GM18498 (cell line): Measurements from ENCODE around the gene TMEM114.
"Not testable (repeated sequence)": the region's sequence is repeated elsewhere in the genome, so short reads cannot be mapped to it uniquely, and the experiment has no call there.

Experiments used
- ATAC-seq: cut with Tn5 transposase; IDR thresholded peaks from one replicate; pipeline ENCODE4 v1.9.1; 2021; ENCODE audit warnings: mild to moderate bottlenecking, moderate library complexity; ENCODE audit not compliant: unreplicated experiment

TMEM114 gene

DNA sequence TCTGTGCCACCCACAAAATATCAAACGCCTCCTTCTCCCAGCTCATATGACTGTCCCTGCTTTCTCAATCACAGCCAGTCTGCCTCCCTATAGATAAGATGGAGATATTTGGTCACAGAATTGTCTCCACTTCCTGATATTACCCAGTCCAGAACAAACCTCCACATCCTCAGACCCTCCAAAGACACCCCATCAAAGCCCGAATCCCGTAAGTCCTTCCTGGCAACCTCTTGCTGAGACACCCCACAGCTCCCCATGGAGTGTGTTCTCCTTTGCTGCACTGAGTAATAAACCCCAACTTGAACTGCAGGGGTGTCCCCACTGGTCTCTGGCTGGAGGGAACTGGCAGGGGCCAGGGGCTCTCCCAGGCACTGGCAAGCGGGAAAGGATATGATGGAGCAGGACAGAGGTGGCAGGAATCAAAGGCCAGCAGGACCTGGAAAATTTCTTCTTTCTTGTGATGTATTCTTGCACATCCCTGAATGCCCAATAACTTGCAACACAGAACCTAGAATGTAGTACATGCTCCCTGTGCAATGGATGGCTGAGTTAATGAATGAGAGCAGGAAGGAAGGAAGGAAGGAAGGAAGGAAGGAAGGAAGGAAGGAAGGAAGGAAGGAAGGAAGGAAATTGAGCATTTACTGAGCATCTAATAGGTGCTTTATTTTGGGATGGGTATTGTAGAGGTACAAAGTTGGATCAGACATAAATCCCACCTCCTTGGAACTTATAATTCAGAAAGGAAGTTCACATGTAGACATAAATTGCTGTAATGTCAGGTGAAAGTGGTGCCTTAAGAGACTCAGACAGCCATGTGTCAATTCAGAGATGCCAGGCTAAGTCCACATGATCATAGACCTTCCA, 13.9 kb downstream of the TMEM114 start:
- no peak for ATAC-seq

DNA sequence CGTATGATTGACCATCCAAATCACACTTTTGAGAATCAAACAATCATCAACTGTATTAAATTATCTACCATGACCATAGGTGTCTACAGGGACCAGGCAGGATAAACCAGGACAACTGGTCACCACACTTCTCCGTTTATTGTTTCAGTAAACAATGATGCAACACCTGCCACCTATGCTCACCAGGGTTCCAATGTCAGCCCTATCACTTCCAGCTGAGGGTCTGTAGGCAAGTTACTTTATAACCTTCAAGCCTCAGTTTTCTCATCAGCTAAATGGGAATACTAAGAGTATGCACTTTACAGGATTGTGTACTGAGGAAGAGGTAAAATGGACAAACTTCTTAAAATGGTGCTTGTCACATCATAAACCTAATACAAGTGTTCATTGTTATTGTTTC, 14.9 kb downstream of the TMEM114 start:
- no peak for ATAC-seq

DNA sequence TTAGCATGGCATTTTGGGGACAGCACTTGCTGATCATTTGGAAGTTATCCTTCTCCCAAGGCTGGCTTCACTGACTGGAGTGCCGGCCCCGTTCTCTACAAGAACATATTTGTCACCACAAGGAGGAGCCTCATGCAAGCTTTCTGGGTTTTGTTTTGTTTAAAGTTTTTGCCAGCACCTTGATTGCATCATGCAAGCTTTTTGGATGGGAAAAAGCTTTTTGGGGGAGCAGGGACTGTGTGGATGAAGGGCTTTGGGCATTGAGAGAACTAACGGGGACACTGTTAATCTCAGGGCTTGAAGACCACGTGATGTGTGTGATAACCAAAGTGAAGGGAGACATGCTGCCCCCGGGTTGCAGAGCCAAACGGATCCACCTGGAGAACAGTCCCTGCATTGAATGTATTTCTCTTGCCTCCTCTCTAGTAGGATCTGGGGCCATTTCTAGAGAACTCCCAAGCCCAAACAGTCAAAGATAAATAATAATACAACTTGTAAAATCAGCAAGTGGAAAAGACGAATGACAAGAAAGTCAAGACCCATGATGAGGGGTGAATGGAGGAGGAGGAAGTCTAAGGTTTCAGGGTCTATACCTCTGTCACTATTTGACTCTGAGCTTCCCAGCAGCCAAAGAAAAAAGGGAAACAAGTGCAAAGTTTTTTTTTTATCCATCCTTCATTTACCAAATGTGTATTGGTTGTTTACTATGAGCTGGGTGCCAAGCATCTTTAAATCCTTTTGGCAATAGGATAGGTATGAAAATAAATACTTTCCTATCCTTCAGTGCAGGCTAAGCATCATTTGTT, 17.2 kb downstream of the TMEM114 start:
- no peak for ATAC-seq

DNA sequence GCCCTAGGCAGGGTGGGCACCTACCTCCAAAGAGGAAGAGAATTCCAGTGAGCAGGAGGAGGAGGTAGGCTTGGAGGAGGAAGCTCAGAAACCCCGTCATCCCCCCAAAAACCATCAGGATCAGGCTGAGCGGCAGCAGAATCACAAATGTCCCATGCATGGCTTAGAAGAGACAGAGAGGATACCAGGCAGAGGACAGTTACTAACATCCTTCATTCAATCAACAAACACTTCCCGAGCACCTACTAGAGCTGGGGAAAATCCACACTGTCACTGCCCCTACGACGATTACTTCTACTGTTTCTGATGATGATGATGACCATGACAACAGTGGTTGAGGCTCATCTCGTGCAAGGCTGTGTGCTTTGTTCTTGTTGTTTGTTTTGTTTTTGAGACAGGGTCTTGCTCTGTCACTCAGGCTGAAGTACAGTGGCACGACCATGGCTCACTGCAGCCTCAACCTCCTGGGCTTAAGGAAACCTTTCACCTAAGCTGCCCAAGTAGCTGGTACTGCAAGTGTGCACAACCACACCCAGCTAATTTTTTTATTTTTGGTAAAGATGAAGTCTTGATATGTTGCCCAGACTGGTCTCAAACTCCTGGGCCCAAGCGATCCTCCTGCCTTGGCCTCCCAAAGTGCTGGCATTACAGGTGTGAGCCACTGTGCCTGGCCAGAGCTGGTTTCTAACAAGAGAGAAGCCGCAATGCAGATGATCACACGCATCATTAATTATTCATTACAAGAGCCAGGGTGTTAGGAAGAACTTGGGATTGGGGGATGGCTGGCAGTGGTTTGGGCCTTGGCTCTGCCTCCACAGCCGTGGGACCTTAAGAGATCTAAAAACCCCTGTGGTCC, 18.0 kb downstream of the TMEM114 start:
- no peak for ATAC-seq

DNA sequence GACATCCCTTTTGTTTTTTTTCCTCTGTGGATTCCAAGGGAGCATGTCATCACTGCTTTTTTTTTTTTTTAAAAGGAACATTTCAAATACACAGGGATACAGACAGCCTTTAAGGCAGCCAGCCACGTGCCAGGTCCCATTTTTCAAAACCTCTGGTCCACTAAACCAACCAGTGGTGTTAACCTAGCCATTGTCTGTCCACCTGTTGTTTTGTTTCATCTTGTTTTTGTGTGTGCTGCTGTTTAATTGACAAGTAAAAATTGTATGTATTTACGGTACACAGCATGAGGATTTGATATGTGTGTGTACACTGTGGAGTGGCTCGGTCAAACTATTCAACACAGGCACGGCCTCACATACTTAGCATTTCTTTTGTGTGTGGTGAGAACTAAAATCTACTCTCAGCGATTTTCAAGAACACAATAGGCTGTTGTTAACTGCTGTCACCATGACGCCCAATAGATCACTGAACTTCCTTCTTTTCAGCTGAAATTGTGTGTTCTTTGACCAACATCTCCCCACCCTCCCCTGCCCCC, 19.2 kb downstream of the TMEM114 start:
- no peak for ATAC-seq

DNA sequence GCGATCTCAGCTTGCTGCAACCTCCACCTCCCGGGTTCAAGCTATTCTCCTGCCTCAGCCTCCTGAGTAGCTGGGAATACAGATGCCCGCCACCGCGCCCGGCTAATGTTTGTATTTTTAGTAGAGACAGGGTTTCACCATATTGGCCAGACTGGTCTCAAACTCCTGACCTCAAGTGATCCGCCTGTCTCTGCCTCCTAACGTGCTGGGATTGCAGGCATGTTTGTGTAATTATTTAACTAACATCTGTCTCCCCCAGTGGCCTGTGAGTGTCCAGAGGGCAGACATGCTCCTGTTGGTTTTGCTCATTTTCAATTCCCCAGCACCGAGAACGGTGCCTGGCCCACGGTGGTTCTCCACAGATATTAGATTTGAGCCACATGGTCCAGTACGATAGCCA, 19.9 kb downstream of the TMEM114 start:
- ATAC-seq, result not testable (repeated sequence)

DNA sequence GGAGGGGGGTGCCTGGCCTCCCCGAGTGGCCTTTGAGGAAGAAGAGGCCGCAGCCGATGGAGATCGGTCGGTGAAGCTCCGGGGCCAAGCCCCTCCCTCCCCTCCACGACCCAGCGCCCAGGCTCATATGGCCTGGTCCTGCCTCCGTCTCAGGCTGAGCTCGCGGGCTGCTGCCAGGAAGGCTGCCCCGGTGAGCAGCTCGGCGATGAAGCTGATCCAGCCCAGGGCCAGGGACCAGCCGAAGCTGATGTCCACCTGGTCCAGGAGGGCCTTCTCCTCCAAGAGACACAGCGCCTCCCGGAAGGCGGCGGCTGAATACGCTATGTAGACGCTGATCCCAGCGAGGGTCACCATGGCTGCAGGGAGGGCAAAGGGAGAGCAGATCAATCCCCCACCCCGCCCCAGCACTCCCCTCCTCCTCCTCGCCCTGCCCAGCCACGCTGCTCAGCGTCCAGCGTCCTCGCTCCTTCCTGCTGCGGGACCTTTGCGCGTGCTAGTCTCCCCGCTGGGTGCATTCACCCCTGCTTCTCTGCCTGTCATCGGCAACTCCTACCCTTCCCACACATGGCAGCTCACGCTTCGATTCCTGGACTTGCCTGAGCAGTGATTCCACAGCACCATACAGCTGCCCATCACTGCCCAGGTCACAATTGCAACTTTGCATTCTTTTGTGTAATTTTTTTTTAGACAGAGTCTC, 20.5 kb downstream of the TMEM114 start:
- ATAC-seq, result no peak

DNA sequence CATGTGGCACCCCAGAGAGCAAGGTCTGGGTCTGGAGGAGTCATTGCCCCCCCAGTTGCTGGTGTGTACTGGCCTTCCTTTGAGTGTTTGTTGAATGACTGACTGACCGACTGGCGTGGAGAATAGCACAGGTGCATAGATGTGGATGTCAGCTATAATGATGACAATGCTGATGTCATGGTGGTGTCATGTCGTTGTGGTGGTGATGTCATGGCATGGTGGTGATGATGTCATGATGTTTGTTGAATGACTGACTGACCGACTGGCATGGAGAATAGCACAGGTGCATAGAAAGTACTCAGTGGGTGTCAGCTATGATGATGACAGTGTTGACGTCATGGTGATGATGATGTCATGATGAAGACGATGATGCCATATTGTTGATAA, 22.1 kb downstream of the TMEM114 start:
- ATAC-seq, result no peak

DNA sequence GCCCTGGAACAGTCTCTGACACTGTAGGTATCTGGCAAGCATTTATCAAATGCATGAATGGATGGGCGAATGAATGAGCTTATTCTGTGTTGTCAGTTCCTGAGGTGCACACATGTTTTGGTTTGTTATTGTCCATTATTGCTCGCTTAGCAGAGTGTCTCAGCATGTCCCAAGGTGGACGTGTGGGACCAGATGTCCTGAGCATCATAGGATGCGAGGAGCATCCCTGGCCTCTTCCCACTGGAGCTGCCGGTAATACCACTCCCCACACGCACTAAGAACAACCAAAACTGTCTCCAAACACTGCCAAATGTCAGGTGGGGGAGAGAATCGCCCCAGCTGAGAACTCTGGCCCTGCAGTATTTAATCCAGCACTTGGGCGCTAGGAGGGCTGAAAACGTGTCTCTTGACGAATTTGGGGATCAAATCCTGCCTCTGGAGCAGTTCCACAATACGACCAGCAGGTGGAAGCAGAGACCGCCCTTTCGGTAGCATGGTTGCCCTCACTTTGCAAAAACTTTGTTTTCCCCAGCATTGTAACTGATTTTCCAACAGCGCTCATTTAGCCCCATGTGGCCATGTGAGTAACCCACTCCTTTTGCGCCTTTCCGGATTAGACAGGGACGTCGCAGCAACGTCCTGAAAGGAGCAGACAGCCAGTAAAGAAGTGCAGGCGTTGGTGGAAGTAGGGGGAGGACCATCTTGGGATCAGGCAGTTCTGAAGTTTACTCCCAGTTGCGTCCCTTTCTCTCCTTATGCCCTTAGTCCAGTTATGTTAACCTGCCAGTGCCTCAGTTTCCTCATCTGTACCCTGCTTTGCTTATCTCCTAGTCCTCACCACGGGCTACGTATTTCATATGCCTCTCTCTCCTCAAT, 22.7 kb downstream of the TMEM114 start:
- peak; percentile 85 for ATAC-seq

DNA sequence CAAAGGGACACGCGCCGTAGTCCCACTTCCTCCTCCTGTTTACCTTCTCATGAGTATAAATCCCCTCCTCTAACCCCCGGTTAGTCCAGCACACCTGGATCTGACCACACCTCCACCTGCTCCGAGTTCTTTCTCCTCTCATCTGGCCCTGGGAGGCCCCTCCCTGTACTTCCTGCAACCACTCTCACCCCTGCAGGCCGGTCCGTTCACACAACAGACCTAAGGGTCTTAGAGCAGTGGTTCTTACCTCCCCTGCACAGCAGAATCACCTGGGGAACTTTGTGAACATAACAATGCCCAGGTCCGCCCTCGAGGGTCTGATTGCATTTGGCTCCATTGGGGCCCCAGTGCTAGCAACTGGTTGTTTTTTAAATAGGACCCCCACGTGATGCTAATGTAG, 24.8 kb downstream of the TMEM114 start:
- ATAC-seq, result no peak

DNA sequence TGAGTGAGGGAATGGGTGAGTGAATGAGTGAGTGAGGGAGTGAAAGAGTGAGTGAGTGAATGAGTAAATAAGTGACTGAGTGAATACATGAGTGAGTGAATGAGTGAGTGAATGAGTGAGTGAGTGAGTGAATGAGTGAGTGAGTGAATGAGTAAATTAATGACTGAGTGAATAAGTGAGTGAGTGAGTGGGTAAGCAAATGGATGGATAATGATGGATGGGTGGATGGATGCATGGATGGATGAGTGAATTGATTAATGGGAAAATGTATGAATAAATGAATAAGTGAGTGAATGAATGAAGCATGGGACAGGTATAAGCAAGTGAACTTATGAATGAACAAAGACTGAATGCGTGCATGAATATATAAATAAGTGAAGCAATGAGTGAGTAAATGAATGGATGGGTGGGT, 25.4 kb downstream of the TMEM114 start:
- no peak for ATAC-seq

DNA sequence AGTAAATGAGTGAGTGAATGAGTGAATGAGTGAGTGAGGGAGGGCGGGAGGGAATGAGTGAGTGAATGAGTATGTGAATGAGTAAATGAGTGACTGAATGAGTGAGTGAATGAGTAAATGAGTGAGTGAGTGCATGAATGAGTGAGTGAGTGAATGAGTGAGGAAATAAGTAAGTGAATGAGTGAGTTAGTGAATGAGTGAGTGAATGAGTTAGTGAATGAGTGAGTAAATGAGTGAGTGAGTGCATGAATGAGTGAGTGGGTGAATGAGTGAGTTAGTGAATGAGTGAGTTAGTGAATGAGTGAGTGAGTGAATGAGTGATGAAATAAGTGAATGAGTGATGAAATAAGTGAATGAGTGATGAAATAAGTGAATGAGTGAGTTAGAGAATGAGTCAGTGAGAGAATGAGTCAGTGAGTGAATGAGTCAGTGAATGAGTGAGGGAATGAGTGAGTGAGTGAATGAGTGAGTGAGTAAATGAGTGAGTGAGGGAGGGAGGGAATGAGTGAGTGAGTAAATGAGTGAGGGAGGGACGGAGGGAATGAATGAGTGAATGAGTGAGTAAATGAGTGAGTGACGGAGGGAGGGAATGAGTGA, 26.3 kb downstream of the TMEM114 start:
- ATAC-seq, result not testable (repeated sequence)

DNA sequence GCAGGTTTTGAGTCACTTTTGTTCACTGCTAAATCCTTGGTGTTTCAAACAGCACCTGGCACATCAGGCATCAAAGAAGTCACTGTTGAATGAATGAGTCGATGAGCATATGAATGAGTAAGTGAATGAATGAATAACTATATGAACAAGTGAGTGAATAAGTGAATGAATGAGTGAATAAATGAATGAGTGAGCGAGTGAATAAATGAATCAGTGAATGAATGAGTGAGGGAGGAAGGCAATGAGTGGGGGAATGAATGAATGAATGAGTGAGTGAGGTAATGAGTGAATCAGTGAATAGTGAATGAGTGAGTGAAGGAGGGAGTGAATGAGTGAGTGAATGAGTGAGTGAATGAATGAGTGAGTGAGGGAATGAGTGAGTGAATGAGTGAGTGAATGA, 28.8 kb downstream of the TMEM114 start:
- ATAC-seq, result no peak

DNA sequence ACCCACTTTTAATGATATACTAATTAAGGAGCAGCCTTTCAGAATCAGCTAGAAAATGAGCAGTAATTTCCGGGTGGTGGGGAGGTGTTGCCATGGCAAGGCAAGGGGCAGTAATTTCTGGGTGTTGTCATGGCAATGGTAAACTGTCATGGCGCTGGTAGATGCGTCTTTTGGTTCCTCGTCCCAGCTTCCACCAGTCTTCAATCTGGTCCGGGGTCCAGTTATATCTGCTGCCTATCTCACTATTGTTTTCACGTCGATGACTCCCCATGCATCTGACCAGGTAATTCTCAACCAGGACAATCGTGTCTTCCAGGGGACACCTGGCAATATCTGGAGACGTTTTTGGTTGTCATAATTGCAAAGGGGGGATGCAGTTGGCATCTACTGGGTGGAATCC, 34.9 kb downstream of the TMEM114 start:
- ATAC-seq, result no peak

DNA sequence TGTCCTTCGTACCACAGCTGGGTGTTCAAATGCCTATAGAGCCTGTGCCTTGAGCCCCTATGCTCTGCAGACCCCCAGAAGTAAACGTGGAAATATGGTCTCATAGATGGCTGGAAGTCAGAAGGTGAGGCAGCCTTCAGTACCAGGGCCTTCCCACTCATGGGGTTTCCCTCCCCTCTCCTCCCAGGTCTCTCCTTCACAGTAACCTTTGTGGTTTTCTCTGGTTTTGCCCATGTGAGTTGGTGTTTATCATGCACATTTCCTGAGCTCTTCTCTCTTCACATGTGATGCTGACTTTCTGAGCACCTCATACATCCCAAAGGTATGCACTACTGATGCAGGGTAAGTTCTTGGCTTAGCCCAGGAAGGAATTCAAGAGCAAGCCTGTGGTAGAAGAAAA, 35.4 kb downstream of the TMEM114 start:
- ATAC-seq, result no peak

DNA sequence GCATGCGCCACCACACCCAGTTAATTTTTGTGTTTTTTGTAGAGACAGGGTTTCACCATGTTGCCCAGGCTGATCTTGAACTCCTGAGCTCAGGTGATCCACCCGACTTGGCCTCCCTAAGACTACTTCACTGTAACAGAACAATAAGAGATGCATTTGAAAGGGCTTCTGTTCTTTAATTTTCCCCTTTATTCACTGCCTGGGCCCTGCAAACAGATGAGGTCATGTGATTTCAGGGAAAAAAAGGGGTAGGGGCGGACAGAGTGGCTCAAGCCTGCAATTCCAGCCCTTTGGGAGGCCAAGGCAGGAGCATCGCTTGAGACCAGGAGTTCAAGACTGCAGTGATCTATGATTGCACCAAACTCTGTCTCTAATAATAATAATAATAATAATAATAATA, 36.3 kb downstream of the TMEM114 start:
- no peak for ATAC-seq

DNA sequence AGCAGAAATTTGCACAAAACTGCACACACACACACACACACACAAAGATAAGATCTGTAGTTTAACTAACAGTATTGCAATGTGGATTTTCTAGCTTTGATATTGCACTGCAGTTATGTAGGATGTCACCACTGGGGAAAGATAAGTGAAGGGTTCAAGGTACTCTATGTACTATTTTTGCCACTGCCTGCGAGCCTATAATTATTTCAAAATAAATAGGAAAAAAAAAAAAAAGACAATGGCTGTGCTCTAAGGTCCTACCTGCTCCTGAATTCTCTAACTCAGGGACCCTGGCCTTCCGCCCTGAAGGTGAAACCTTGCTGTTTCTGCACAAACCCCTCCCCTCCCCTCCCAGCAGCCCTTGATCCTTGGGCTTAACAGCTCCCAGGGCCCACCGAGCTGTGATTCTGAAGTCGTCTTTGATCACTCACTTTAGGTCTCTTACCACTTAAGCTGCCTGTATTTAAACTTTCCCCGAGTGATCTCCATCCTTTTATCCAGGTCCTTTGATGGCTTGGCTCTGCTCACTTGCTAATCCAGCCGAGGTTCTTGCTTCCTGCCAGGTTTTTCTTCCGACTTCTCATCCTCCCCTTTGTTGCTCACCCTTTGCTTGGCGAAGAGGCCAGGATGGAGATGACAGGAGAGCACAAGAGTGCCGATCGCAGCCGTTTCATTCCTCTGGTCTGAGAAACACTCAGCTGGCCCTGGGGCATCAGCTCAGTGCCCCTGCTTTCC, 37.7 kb downstream of the TMEM114 start:
- no peak for ATAC-seq
